GM12878 (cell line): Measurements from ENCODE around the gene FARSB.

Experiments
- CTCF ChIP-seq, 3 experiments: IDR thresholded peaks in 2 of 3; conservative IDR thresholded peaks in 1 of 3; 2 replicates each; pipeline ENCODE4 v1.5.1; 2011; ENCODE audit warnings: low read depth in 3 of 3, low read length in 3 of 3, mild to moderate bottlenecking in 3 of 3, control low read depth in 2 of 3, moderate library complexity in 2 of 3, inconsistent platforms in 1 of 3, mixed read lengths in 1 of 3; ENCODE audit not compliant: control insufficient read depth in 2 of 3, insufficient read depth in 1 of 3; ENCODE audit errors: extremely low read depth in 1 of 3
- CUX1 ChIP-seq: IDR thresholded peaks from 2 replicates; pipeline ENCODE4 v1.6.1; 2012; ENCODE audit warnings: improper control_type of control experiment, low read depth, low read length; ENCODE audit not compliant: insufficient replicate concordance
- EZH2 ChIP-seq: IDR thresholded peaks from 2 replicates; pipeline ENCODE4 v1.6.1; 2012; ENCODE audit warnings: low read depth, mild to moderate bottlenecking, control low read depth, inconsistent platforms, low read length, borderline replicate concordance; ENCODE audit not compliant: control insufficient read depth
- GABPA ChIP-seq: IDR thresholded peaks from 2 replicates; pipeline ENCODE4 v1.6.1; 2014; ENCODE audit warnings: antibody characterized with exemption, low read depth, mild to moderate bottlenecking, inconsistent platforms
- MAX ChIP-seq: IDR thresholded peaks from 2 replicates; pipeline ENCODE4 v1.6.1; 2012; ENCODE audit warnings: low read depth, low read length, improper control_type of control experiment
- NFIC ChIP-seq: IDR thresholded peaks from 2 replicates; pipeline ENCODE4 v1.6.1; 2012; ENCODE audit warnings: low read depth, mild to moderate bottlenecking, inconsistent platforms, low read length, moderate library complexity
- REST ChIP-seq: IDR thresholded peaks from 2 replicates; pipeline ENCODE4 v1.6.1; 2012; ENCODE audit warnings: mild to moderate bottlenecking, low read depth, low read length
- ZNF274 ChIP-seq: IDR thresholded peaks from one replicate; pipeline ENCODE4 v1.8.0; 2011; ENCODE audit not compliant: insufficient read length, insufficient read depth

DNA sequence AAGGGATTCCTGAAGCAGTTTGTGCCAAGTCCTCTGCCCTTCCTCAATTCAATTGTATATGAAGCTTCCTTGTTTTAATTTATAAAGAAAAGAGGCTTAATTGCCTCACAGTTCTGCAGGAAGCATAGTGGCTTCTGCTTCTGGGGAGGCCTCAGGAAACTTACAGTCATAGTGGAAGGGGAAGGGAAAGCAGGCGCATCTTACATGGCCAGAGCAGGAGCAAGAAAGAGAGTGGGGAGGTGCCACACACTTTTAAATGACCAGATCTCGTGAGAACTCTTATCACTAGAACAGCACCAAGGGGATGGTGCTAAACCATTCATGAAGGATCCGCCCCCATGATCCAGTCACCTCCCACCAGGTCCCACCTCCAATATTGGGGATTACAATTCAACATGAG, 117.4 kb downstream of the FARSB start:
- no peak for TF ChIP-seq NFIC
- no peak for TF ChIP-seq REST
- TF ChIP-seq CUX1 = no peak
- no peak for TF ChIP-seq CTCF (IDR thresholded peaks at IDR 0.05 in 2 of 3, conservative IDR thresholded peaks at IDR 0.05 in 1 of 3; ENCODE audit: control insufficient read depth in 2 of 3, extremely low read depth in 1 of 3, insufficient read depth in 1 of 3, low read depth in 3 of 3, low read length in 3 of 3)
- no peak for TF ChIP-seq EZH2
- no peak for TF ChIP-seq ZNF274
- no peak for TF ChIP-seq MAX
- no peak for TF ChIP-seq GABPA
